DMS 273 treated with DMSO at 0.1 percent for 48 hours (cell line): ENCODE results near the gene ZNF681.
"Not testable (repeated sequence)": the region's sequence is repeated elsewhere in the genome, so short reads cannot be mapped to it uniquely, and the experiment has no call there.

Experiments
- DNase-seq: peaks from one replicate; lab custom pipeline; 2025; lab: John Stamatoyannopoulos, UW

Gene ZNF681

DNA sequence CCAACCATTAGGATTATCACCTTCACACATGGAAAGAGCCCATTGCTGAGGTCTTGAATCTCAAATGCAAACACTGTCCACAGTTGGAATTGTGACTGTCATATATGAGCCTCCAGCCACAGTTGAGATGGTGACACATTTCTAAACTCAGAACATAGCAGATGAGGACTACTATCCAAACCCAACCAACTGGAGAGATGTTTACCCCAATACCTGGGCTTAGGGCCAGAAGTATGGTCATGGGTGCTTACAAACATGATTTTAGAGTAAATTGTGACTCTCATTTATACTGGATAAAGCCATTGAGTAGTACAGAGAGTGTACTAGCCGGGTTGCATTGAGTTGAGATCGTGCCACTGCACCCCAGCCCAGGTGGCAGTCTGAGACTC is 14.0 kb upstream of the ZNF681 start:
- DNase-seq: no peak

DNA sequence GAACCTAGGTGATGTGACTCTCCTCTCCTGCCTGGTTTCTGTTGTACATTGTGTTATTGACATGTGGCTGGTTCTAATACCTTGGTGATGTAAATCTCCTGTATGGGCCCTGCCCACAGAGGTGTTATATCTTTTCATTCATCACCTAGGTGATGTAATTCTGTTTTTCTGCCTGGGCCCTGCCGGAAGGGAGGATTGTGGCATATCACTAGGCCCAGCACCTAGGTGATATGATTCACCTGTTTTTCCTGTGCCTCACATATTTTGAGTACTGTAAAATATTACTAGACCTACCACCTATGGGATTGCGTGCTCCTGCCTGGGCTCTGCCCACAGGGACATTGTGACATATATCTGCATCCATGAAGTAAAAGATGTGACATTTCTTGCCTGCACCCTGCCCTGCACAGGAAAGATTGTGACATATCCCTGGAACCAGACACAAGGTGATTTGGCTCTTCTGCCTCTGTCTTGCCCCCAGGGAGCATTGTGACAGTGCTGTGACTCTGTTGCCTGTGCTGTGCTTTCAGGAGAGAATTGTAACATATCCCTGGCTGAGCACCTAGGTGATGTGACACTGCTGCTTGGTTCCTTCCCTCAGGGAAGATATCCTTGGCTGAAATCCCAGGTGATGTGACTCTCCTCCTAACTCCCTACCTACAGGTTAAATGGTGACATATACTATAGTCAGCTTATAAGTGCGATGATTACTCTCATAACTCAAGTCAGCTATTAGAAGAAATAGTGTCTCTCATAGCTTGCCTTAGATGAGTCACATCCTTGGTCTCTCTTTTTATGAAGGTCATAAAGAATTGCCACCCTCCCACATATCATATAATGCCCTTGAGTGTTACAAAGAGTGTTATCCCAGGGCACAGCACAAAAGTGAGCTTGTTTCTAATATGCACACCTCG is 13.3 kb upstream of the ZNF681 start:
- DNase-seq: no peak

DNA sequence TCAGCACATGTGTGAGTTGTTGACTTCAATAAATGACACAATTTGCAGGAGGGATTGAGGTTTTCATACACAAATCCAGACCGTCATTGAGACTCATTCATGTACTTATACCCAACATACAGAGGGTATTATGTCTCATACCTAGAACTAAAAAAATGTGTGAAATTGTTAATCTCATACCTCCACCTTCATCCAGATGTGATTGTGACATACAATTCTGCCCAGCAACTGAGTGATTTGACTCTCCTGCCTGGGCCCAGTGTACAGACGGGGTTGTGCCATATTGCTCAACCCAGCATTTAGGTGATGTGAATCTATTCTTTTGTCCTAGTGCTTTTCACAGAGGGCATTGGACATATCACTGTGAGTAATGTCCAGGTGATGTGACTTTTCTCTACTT is 12.6 kb upstream of the ZNF681 start:
- no peak for DNase-seq

DNA sequence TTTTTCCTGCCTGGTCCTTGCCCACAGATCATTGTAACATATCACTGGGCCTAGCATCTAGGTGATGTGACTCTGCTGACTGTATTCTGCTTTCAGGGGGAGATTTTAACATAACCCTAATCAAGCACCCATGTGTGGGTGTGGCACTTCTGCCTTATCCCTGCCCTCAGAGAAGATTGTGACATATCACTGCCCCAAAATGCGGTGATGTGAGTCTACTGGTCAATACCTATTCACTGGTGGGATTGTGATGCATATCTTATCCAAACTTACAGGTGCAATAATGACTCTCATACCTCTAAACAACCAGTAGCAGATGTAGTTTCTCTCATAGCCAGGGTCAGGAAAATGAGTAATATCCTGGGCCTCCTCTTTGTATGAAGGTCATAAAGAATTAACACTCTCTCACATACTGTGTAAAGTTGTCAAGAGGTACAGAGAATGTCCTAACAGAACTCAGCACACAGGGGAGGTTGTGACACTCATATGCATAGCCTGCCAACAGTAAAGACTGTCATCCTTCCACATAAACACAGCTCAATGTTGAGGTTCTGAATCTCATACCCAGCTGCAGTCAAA is 12.1 kb upstream of the ZNF681 start:
- no peak for DNase-seq

DNA sequence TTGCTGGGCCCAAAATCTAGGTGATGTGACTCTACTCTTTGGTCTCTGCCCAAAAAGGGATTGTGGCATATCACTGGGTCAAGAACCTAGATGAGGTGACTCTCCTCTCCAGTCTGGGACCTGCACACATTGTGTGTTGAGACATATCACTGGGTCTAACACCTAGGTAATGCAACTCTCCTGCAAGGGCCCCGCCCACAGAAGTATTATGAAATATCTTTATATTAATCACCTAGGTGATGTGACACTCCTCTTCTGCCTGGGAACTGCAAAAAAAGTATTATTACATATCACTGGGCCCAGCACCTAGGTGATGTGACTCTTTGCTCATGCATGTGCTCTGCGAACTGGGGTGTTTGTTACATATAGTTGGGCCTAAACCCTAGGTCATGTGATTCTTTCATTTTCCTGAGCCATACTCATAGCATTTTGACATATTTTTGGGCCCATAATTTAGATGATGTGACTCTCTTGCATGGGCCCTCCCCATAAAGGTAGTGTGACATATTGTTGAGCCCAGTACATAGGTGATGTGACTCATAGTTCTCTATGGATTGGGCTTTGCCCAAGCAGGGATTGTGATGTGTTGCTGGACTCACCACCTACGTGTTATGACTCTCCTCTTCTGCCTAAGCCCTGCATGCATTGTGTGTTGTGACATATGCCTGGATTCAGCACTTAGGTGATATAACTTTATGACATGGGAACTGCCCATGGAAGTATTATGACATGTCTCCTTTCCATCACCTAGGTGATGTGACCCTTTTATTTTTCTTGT is 11.2 kb upstream of the ZNF681 start:
- DNase-seq: no peak

DNA sequence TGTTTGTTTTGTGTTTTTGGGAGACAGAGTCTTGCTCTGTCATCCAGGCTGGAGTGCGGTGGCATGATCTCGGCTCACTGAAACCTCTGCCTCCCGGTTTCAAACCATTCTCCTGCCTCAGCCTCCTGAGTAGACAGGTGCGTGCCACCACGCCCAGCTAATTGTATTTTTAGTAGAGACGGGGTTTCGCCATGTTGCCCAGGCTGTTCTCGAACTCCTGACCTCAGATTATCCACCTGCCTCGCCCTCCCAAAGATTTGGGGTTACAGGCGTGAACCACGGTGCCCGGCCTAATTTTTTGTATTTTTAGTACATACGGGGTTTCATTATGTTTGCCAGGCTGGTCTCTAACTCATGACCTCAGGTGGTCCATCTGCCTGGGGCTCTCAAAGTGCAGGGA is 8.3 kb upstream of the ZNF681 start:
- DNase-seq: no peak

DNA sequence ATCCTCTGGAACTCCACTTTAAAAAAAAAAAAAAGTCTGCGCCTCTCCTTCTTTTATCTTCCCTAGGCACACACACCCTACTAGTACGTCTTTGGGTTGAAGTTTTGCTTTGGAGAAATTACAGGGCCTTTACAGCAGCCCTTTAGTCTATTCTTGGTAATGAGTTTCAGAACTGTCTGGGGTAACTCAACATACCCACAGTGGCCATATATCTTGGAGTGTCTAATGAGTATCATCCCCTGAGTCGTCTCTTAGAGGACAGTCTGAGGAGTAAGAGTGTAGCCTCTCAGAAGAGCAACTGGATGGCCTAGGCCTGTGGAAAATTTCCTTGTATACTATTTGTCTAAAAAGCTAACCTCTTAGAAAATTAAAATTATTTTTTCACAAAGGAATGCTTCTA is 6.1 kb upstream of the ZNF681 start:
- DNase-seq: no peak

DNA sequence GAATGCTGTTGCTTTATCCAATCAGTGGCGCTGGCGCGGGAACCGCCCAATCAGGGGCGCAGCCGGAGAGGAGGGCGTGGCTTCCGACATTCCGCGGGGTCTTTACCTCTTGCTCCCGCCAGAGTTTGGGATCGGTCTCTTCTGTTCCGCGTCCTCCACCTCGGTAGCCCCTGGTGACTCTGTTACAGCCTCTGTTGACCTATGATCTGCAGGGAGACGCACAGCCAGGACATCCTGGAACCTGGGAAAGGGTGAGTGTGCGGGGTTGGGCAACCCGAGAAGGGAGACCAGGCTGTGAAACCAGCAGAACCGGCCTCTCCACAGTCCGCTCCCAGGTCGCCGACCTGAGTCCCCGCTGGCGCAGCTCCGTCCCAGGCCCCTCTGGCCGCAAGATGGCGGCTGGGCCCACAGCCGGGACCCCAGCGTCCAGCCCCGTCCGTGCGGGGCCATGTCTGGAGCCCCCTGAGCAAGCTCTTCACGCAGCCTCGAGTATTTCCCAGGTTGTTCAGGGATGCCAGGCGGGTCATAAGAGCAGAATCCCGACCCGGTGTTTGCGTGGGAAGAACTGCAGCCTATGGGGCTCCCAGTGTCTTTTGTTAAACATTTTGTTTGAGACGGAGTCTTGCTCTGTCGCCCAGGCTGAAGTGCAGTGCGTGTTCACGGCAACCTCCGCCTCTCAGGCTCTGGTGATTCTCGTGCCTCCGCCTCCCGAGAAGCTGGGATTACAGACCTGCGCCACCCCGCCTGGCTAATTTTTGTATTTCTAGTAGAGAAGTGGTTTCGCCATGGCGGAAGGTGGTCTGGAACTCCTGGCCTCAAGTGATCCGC is 4.4 kb upstream of the ZNF681 start:
- peak; percentile 69 for DNase-seq

DNA sequence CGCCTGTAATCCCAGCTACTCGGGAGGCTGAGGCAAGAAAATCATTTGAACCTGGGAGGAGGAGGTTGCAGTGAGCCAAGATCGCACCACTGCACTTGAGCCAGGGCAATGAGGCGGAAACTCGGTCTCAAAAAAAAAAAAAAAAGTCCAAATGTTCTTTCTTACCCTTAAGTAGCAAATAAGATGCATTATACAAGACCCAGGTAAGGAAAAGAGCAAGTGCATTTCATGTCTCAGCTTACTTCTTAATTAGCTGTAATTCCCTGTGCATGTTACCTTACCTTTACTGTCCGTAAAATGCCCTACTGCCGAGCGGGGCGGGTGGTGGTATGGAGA is 3.8 kb upstream of the ZNF681 start:
- no peak for DNase-seq

DNA sequence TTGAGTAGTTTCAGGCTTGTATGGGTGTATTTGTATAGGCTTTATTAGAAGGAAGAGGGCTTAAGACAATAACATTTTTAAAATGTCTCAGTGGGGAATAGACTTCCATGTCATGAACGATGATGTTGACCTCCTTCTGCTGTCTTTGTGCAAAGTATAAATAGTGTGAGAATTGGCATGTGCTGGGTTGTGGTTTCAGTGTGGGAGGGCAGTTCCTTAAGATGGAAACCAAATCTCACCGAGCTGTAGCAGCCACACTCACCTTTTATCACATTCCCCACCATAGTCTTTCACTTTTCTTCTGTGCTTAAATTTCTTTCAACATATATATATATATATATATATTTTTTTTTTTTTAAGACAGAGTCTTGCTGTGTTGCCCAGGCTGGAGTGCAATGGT is 1.6 kb upstream of the ZNF681 start:
- not testable (repeated sequence) for DNase-seq

DNA sequence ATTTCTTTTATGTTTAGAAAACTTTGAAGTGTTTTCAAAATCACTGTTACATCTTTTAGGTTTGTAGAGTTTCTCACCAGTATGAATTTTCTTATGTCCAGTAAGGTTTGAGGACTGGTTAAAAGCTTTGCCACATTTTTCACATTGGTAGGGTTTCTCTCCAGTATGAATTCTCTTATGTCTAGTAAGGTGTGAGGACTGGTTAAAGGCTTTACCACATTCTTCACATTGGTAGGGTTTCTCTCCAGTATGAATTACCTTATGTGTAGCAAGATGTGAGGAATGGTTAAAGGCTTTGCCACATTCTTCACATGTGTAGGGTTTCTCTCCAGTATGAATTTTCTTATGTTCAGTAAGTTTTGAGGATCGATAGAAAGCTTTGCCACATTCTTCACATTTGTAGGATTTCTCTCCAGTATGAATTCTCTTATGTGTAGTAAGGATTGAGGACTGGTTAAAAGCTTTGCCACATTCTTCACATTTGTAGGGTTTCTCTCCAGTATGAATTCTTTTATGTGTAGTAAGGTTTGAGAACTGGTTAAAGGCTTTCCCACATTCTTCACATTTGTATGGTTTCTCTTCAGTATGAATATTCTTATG is 15.0 kb downstream of the ZNF681 start:
- not testable (repeated sequence) for DNase-seq

DNA sequence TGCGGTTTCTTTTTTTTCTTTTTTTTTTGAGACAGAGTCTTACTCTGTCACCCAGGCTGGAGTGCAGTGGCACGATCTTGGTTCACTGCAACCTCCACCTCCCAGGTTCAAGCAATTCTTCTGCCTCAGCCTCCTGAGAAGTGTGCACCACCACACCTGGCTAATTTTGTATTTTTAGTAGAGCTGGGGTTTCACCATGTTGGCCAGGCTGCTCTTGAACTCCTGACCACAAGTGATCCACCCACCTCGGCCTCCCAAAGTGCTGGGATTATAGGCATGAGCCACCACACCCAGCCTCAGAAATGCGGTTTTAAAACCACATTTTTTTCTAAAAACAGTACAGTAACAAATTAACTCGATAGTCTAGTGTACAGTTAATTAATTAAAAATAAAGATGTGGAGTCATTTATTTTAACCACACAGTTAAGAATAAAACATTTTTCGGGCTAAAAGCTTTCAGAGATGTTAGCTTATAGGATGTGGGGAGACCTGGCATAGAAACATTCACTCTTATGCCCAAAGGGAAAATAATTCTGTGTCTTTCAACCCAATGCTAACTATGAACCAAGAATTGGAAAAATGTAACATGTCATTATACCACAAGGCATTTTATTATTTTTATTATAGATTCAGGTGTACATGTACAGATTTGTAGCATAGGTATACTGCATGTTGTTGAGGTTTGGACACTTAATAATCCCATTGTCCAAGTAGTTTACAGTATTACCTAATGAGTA is 27.8 kb downstream of the ZNF681 start:
- DNase-seq: not testable (repeated sequence)

DNA sequence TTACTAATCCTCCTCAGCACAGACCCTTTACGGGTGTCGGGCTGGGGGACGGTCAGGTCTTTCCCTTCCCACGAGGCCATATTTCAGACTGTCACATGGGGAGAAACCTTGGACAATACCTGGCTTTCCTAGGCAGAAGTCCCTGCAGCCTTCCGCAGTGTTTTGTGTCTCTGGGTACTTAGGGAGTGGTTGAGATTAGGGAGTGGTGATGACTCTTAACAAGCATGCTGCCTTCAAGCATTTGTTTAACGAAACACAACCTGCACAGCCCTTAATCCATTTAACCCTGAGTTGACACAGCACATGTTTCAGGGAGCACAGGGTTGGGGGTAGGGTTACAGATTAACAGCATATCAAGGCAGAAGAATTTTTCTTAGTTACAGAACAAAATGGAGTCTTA is 34.5 kb downstream of the ZNF681 start:
- not testable (repeated sequence) for DNase-seq

DNA sequence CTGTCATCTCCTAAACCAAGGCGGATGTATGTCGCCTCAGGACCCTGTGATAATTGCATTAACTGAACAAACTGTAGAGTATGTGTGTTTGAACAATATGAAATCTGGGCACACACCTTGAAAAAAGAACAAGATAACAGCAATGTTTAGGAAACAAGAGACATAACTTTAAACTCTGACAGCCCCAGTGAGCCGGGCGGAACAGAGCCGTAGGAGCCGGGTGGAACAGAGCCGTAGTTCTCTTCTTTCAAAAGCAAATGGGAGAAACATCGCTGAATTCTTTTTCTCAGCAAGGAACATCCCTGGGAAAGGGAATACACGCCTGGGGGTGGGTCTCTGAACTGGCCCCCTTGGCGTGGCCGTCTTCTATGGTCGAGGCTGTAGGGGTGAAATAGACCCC is 39.9 kb downstream of the ZNF681 start:
- DNase-seq: no peak

DNA sequence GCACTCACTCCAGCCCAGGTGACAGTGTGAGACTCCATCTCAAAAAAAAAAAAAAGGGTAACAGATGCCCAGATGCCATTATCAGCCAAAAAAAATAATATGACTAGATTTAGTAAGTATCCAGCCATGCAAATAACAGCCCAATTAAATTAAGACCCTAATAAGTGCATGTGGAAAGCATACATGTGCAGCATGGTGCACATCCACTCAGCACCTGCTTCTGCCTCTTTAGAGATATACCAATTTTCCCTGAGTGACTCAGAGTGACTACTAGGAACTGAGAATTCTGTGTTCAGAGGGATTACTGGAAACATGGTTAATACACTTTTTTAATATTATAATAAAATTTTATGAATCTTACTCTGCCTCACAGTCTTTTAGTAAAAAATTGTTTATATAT is 41.9 kb downstream of the ZNF681 start:
- DNase-seq: no peak

DNA sequence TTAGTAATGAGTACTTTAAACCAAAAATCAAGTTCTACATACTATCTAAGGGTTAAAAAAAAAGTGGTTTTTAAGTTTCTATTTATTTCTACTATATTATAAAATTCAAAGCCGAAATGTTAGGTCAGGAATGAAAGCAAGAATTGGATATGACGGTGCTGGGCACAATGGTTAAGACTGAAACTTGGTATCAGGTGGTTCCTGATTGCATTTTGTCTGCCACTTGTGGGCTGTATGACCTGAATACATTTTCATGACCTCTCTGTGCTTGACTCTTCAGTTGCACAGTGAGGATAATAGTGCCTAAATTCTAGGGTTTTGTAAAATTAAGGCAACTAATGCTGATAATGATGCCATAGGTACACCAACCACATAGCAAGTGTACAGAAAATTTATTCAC is 49.3 kb downstream of the ZNF681 start:
- no peak for DNase-seq

DNA sequence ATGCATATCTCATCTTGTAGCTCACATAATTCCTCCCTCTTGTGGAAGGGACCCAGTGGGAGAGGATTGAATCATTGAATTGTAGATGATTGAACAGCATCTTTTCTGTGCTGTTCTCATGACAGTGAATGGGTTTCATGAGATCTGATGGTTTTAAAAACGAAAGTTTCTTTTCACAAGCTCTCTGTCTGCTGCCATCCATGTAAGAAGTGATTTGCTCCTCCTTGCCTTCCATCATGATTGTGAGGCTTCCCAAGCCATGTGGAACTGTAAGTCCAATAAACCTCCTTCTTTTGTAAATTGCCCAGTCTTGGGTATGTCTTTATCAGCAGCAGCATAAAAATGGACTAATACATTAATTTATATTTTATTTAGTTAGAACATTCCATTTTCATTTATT is 52.0 kb downstream of the ZNF681 start:
- no peak for DNase-seq

DNA sequence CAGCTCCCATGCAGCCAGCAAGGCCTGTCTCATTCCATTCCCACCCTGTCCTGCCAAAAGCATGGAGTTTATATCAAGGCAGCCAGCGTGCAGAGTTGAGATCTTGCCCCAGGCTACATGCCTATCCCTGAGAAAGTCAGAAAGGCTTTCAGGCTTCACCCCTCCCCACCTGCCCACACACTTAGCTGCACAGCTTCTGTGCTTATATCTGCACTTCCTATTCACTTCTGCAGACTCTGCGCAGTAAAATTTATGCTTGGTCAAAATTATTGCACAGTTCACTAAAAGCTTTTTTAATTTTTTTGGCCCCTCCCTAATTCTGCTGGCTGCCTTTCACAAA is 59.2 kb downstream of the ZNF681 start:
- DNase-seq: no peak

DNA sequence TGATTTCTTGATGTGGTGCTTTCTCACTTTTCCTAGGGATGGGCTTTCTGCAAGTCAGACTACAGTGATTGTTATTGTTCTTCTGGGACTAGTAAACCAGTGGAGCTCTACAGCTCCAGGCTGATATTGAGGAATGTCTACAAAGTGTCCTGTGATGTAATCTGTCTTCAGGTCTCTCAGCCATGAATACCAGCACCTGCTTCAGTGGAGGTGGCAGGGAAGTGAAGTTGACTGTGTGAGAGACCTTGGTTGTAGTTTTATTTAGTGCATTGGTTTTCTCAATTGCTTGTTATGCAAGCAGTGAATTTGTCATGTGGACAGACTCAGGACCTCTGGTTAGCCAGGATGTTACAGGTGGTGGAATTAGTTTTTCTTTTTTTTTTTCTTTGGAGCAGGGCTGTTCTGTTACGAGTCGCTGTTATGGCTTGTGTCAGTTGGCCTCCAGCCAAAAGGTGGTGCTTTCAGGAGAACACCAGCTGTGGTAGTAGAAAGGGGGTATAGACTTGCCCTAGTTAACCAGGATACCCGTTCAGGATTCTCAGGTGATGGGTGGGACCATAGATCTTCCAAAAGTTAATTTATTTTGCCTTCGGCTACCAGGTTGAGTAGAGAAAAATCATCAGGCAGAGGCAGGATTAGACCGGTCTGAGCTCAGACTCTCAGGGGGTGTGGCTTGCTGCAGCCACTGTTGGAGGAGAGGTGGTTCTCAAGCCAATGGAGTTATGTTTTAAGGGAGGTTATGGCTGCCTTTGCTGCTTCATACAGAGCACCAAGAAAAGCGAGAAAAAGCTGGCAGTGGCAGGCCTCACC is 59.8 kb downstream of the ZNF681 start:
- DNase-seq: peak; percentile 14

DNA sequence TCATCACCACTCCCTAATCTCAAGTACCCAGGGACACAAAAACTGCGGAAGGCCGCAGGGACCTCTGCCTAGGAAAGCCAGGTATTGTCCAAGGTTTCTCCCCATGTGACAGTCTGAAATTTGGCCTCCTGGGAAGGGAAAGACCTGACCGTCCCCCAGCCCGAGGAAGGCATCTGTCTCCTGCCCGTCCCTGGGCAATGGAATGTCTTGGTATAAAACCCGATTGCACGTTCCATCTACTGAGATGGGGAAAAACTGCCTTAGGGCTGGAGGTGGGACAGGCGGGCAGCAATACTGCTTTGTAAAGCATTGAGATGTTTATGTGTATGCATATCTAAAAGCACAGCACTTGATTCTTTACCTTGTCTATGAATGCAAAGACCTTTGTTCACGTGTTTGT is 65.8 kb downstream of the ZNF681 start:
- not testable (repeated sequence) for DNase-seq
